Liver (tissue), 3 donors: ENCODE results near the gene VDR.

Experiments used
- GABPA ChIP-seq, 2 donors: IDR thresholded peaks in 1 of 2; conservative IDR thresholded peaks in 1 of 2; 2 replicates each; pipeline ENCODE4 v1.6.1; 2016; ENCODE audit warnings: antibody characterized with exemption in 2 of 2, mild to moderate bottlenecking in 1 of 2, moderate library complexity in 1 of 2
- JUND ChIP-seq, 2 donors: IDR thresholded peaks; 2 replicates each; pipeline ENCODE4 v1.6.1; 2016; ENCODE audit warnings: antibody characterized with exemption in 2 of 2
- RXRA ChIP-seq, 2 donors: IDR thresholded peaks; 2 replicates each; pipeline ENCODE4 v1.6.1; 2017 to 2018; ENCODE audit warnings: antibody characterized with exemption in 2 of 2, mild to moderate bottlenecking in 1 of 2
- TAF1 ChIP-seq: conservative IDR thresholded peaks from 2 replicates; pipeline ENCODE4 v1.6.1; 2016; ENCODE audit warnings: antibody characterized with exemption, mild to moderate bottlenecking
- YY1 ChIP-seq: IDR thresholded peaks from 2 replicates; pipeline ENCODE4 v1.6.1; 2016; ENCODE audit warnings: antibody characterized with exemption, mild to moderate bottlenecking
- TF ChIP-seq, protein P1 (sequence below): IDR thresholded peaks from 2 replicates; pipeline ENCODE4 v1.6.1; 2016; ENCODE audit warnings: antibody characterized with exemption, mild to moderate bottlenecking
- TF ChIP-seq, protein P2 (sequence below): fragments of 150-350 bp; IDR thresholded peaks from 2 replicates; pipeline ENCODE4 v1.5.1; 2017; ENCODE audit warnings: improper control_type of control experiment, low read depth, low read length; ENCODE audit not compliant: missing input control
- TF ChIP-seq, protein P3 (sequence below): IDR thresholded peaks from 2 replicates; pipeline ENCODE4 v1.6.1; 2016; ENCODE audit warnings: antibody characterized with exemption
- TF ChIP-seq, protein P4 (sequence below): IDR thresholded peaks from 2 replicates; pipeline ENCODE4 v1.6.1; 2016; ENCODE audit warnings: antibody characterized with exemption
- donor health status: healthy.
- donor health status: healthy.

DNA sequence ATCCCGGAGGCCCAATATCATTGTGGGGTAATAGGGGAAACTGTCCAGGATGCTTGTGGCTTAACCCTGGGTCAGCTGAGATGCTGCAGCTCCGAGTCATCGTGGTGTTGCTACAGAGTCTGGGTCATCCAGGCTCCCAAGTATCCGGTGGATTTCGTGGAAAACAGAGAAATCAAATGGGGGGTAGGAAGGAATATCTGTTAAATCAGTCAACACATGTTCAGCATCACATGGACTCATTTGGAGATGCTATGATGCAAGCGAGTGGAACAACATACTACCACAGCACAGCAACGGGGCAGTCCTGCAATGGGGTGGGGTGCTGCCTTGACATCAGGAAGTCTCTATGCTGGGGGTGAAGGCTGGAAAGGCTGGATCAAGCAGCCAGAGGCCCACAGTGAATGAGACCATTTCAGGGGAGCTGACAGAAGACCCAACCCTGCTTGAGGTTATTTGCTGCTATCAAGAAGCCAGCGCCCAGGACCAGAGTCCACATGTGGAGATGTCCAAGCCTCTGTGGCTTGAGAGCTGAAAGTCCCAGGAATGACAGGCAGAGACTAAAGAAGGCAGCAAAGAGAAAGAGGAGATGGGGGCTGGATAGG lies 22.9 kb downstream of the VDR start:
- TF ChIP-seq YY1 = no peak
- TF ChIP-seq GABPA (IDR thresholded peaks at IDR 0.05 in 1 of 2, conservative IDR thresholded peaks at IDR 0.05 in 1 of 2) = no peak
- TF ChIP-seq, protein P1, sequence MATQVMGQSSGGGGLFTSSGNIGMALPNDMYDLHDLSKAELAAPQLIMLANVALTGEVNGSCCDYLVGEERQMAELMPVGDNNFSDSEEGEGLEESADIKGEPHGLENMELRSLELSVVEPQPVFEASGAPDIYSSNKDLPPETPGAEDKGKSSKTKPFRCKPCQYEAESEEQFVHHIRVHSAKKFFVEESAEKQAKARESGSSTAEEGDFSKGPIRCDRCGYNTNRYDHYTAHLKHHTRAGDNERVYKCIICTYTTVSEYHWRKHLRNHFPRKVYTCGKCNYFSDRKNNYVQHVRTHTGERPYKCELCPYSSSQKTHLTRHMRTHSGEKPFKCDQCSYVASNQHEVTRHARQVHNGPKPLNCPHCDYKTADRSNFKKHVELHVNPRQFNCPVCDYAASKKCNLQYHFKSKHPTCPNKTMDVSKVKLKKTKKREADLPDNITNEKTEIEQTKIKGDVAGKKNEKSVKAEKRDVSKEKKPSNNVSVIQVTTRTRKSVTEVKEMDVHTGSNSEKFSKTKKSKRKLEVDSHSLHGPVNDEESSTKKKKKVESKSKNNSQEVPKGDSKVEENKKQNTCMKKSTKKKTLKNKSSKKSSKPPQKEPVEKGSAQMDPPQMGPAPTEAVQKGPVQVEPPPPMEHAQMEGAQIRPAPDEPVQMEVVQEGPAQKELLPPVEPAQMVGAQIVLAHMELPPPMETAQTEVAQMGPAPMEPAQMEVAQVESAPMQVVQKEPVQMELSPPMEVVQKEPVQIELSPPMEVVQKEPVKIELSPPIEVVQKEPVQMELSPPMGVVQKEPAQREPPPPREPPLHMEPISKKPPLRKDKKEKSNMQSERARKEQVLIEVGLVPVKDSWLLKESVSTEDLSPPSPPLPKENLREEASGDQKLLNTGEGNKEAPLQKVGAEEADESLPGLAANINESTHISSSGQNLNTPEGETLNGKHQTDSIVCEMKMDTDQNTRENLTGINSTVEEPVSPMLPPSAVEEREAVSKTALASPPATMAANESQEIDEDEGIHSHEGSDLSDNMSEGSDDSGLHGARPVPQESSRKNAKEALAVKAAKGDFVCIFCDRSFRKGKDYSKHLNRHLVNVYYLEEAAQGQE = no peak
- TF ChIP-seq, protein P2, sequence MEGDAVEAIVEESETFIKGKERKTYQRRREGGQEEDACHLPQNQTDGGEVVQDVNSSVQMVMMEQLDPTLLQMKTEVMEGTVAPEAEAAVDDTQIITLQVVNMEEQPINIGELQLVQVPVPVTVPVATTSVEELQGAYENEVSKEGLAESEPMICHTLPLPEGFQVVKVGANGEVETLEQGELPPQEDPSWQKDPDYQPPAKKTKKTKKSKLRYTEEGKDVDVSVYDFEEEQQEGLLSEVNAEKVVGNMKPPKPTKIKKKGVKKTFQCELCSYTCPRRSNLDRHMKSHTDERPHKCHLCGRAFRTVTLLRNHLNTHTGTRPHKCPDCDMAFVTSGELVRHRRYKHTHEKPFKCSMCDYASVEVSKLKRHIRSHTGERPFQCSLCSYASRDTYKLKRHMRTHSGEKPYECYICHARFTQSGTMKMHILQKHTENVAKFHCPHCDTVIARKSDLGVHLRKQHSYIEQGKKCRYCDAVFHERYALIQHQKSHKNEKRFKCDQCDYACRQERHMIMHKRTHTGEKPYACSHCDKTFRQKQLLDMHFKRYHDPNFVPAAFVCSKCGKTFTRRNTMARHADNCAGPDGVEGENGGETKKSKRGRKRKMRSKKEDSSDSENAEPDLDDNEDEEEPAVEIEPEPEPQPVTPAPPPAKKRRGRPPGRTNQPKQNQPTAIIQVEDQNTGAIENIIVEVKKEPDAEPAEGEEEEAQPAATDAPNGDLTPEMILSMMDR = no peak
- TF ChIP-seq RXRA (IDR thresholded peaks at IDR 0.05) = no peak
- TF ChIP-seq JUND (IDR thresholded peaks at IDR 0.05) = no peak
- TF ChIP-seq, protein P3, sequence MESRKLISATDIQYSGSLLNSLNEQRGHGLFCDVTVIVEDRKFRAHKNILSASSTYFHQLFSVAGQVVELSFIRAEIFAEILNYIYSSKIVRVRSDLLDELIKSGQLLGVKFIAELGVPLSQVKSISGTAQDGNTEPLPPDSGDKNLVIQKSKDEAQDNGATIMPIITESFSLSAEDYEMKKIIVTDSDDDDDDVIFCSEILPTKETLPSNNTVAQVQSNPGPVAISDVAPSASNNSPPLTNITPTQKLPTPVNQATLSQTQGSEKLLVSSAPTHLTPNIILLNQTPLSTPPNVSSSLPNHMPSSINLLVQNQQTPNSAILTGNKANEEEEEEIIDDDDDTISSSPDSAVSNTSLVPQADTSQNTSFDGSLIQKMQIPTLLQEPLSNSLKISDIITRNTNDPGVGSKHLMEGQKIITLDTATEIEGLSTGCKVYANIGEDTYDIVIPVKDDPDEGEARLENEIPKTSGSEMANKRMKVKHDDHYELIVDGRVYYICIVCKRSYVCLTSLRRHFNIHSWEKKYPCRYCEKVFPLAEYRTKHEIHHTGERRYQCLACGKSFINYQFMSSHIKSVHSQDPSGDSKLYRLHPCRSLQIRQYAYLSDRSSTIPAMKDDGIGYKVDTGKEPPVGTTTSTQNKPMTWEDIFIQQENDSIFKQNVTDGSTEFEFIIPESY = no peak
- no peak for TF ChIP-seq TAF1
- TF ChIP-seq, protein P4, sequence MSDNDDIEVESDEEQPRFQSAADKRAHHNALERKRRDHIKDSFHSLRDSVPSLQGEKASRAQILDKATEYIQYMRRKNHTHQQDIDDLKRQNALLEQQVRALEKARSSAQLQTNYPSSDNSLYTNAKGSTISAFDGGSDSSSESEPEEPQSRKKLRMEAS = no peak
